Measurements from ENCODE around the gene SULF2.

The SULF2 gene

DNA sequence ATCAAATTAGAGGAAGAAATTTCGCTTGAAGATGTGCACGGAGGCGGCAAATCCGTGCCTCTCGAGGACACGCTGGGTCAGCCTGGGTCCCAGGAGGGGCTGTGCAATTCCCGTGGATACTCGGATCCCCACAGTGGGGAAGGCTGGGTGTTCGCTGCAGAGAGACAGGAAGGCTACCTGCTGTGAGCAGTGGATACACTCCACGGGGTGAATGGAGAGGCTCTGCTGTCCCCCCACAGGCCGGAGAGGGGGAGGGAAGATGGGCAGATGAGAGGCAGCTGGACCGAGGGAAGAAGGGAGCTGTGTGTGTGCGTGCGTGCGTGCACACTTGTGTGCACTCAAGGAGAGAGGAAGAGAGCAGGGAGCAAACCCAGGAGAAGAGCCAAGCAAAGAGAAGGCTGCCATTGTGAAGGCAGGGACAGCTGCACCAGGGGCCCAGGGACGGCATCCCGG, 57.3 kb downstream of the SULF2 start:
- no peak overlapping the region for H3K4me3 ChIP-seq (ENCODE audit: control insufficient read depth, low read depth, low read length)
- no peak for DNase-seq (ENCODE audit: low read depth)
- TF ChIP-seq CTCF (conservative IDR thresholded peaks at IDR 0.05; ENCODE audit: control insufficient read depth, insufficient read depth, low read depth, low read length), result no peak

- H3K4me3 ChIP-seq (ENCODE audit: control insufficient read depth, low read depth, low read length), result no peak overlapping the region
- TF ChIP-seq CTCF (conservative IDR thresholded peaks at IDR 0.05; ENCODE audit: control insufficient read depth, insufficient read depth, low read depth, low read length), result no peak
- no peak for DNase-seq (ENCODE audit: low read depth)
Measured at GRCh38 chr20:47727170-47727880, 58.0 kb downstream of the SULF2 start.

DNA sequence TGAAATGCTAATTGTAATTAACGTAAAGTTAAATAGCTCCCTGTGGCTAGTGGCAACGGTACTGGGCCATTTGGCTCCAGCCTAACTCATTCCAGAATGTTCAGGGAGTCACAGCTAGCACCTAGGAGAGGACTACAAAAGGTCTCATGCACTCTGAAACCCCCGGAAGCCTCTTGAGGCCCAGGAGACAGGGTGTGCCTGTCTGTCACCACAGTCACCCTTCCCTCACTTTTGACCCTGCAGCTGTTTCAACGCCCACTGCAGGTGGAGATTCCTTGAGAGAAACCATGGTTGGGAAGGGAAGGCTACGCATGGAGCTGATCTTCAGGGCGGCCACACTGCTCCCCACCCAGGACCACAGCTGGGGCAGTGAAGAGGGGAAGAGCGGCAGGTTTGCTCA, 58.6 kb downstream of the SULF2 start:
- no peak overlapping the region for H3K4me3 ChIP-seq (ENCODE audit: control insufficient read depth, low read depth, low read length)
- TF ChIP-seq CTCF (conservative IDR thresholded peaks at IDR 0.05; ENCODE audit: control insufficient read depth, insufficient read depth, low read depth, low read length), result no peak
- DNase-seq (ENCODE audit: low read depth), result no peak

- peak; percentile 90 for TF ChIP-seq CTCF (conservative IDR thresholded peaks at IDR 0.05; ENCODE audit: control insufficient read depth, insufficient read depth, low read depth, low read length)
- DNase-seq (ENCODE audit: low read depth), result peak; percentile 84
- H3K4me3 ChIP-seq (ENCODE audit: control insufficient read depth, low read depth, low read length), result no peak overlapping the region
Measured at GRCh38 chr20:47725248-47725973, 59.9 kb downstream of the SULF2 start.

- DNase-seq (ENCODE audit: low read depth), result no peak
- TF ChIP-seq CTCF (conservative IDR thresholded peaks at IDR 0.05; ENCODE audit: control insufficient read depth, insufficient read depth, low read depth, low read length), result no peak
- no peak overlapping the region for H3K4me3 ChIP-seq (ENCODE audit: control insufficient read depth, low read depth, low read length)
Measured at GRCh38 chr20:47724910-47725247, 60.4 kb downstream of the SULF2 start.

DNA sequence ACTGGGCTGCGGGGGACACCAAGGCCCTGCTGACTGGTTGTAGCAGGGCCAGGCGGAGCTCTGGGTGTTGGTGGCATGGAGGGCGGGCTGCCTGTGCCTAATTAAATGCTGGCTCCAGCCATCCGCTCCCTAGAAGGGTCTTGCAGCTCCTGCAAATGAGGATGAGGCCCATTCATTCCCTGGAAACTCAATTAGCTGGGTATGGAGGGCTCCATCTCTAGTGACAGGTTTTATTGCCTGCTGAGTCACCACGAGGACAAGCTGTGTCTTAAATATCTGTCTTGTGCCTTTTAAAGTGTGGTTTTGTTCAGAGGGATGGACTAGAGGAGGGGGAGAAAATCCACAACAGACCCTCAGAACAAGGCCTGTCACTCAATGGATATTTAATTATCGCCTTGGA, 60.9 kb downstream of the SULF2 start:
- no peak overlapping the region for H3K4me3 ChIP-seq (ENCODE audit: control insufficient read depth, low read depth, low read length)
- DNase-seq (ENCODE audit: low read depth), result no peak
- TF ChIP-seq CTCF (conservative IDR thresholded peaks at IDR 0.05; ENCODE audit: control insufficient read depth, insufficient read depth, low read depth, low read length), result no peak
